Epithelial cell of prostate (primary cell): Measurements from ENCODE around the gene MRPL22.
"Not testable (repeated sequence)": the region's sequence is repeated elsewhere in the genome, so short reads cannot be mapped to it uniquely, and the experiment has no call there.

Source experiments
- DNase-seq: peaks from one replicate; pipeline ENCODE4 v3.0.0-alpha.2; 2011; ENCODE audit warnings: low read depth, low spot score
- H3K27ac ChIP-seq: fragments of 450-650 bp; 2 replicates; pipeline ENCODE4 v1.5.1; 2017; ENCODE audit warnings: mild to moderate bottlenecking

MRPL22 gene

DNA sequence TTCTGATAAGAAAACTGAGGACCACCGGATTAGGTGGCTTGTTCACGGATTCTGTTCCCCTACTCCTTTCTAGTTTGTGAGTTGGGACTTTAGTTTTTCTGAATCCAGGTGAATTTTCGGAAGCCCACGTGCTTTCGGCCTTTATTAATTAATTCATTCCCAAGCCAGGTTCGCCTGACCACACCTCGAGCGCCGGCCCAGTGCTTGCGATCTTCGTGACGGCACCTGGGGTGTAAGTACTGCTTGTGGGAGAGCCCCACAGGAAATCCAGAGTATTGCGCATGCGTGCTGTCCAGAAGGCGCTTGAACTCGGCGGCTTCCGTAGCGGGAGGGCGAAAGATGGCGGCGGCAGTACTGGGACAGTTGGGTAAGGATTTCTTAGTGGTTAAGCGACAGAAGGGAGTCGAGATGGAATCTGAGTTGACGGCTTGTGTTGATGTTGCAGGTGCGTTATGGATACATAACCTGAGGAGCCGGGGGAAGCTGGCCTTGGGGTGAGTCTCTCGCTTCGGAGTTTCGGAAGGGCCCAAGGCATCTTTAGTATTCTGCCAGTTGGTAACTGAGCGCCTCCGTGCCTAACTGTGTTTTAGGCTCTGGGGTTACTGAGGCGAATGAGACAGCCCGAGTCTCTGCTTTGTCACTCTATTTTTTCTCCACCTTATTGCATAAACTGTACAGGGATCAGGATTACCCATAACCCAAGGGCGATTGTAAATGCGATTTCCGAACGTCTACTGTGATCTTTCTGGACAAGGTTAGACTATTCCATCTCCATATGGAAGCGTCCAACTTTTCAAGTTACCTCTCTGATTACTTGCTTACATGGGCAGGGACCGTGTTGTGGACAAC, at the start of gene MRPL22:
TSS of gene MRPL22 (plus strand) at position 302 of the 849 bp plus-strand sequence. CDS start at position 340, 38 bp downstream.
- peak within 1 kb of the TSS; percentile 64 for H3K27ac ChIP-seq
- DNase-seq = peak; percentile 76

- DNase-seq = no peak
- H3K27ac ChIP-seq = no peak overlapping the region
Observed at GRCh38 chr5:154892369-154892771, 48.5 kb upstream of the MRPL22 start.

GRCh38 chr5:154893381-154893780, 47.5 kb upstream of the MRPL22 start:
- no peak for DNase-seq
- H3K27ac ChIP-seq = no peak overlapping the region

GRCh38 chr5:154895606-154896561, 45.0 kb upstream of the MRPL22 start:
- DNase-seq = no peak
- no peak overlapping the region for H3K27ac ChIP-seq

GRCh38 chr5:154896562-154897165, 44.2 kb upstream of the MRPL22 start:
- DNase-seq = no peak
- H3K27ac ChIP-seq = no peak overlapping the region

GRCh38 chr5:154898210-154898609, 42.7 kb upstream of the MRPL22 start:
- DNase-seq = no peak
- no peak overlapping the region for H3K27ac ChIP-seq

GRCh38 chr5:154899151-154899816, 41.6 kb upstream of the MRPL22 start:
- no peak overlapping the region for H3K27ac ChIP-seq
- DNase-seq = no peak

DNA sequence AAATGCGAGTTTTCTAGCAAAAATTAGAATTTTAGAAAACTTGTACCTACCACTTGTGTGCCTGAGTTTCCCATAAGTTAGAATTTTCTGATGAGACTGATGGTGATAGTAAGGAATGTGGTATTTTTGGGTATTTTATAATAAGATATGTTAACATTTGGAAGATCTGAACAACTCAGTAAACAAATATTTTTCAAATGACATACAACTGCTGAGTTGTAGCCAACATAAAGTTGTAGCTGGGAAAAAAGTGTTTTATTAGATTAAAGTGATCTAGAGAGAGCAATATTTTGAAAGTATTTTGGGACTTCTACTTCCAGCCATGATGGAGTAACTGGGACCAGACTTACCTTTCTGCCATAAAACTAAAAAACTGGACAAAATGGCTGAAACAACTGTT, 40.8 kb upstream of the MRPL22 start:
- no peak for DNase-seq
- H3K27ac ChIP-seq = no peak overlapping the region

- DNase-seq = no peak
- H3K27ac ChIP-seq = no peak overlapping the region
Observed at GRCh38 chr5:154901276-154901675, 39.6 kb upstream of the MRPL22 start.

- DNase-seq = no peak
- H3K27ac ChIP-seq = no peak overlapping the region
Observed at GRCh38 chr5:154901913-154902312, 39.0 kb upstream of the MRPL22 start.

GRCh38 chr5:154905601-154906000, 35.3 kb upstream of the MRPL22 start:
- H3K27ac ChIP-seq, DNase-seq: not testable (repeated sequence)

GRCh38 chr5:154916874-154917273, 24.0 kb upstream of the MRPL22 start:
- DNase-seq = no peak

DNA sequence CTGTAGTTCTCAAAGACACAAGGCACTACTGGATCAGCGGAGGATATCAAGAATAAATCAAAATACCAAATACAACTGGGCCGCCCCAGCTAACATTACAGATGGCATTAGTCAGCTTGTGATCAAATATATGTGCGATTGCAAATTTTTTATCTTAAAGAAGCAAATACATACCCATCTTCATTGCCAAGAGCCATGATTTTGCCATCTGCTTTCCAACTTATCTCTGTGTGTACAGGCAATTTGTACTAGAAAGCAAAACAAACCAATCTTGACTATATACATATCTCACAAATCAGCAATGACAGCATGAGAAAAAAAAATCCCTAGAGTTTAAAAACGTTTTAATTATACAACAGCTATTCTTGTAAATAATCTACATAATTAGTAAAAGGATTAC, 23.1 kb upstream of the MRPL22 start:
- no peak for DNase-seq

More at GRCh38 chr5:154916874-154917273, 24.0 kb upstream of the MRPL22 start:
- H3K27ac ChIP-seq = no peak overlapping the region

DNA sequence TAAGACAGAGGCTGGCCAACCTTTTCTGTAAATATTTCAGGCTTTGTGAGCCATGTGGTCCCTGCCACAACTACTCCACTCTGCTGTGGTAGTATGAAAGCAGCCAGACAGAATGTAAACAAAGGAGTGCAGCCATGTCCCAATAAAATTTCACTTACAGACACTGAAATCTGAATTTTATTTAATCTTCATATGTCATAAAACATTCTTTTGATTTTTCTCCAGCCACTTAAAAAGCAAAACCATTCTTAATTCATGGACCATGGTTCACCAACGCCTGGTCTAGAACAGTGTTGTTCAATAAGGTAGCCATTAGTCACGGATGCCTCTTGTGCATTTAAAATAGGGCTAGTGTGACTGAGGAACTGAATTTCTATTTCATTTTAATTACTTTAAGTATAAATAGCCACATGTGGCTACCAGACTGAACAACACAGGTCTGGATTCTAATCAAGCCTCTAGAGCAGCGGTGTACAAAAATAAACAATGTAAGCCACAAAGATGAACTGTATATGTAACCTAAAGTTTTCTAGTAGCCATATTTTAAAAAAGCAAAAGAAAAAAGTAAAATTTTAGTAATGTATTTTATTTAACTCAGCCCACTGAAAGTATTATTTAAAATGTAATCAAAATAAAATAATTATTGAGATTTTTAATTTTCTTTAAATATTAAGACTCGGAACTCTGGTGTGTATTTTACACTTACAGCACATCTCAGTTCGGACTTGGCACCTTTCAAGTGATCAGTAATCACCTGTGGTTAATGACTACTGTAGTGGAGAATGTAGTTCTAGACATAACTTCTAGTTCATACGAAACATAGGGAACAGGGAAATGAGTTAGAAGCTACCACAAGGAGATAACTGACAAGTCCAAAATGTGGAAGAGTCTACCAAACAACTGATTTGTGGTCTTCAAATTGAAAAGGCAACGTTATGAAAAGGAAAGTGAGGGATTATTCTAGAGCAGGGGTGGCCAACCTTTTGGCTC, 17.1 kb upstream of the MRPL22 start:
- H3K27ac ChIP-seq = no peak overlapping the region
- no peak for DNase-seq

More for the DNA sequence above, 23.1 kb upstream of the MRPL22 start:
- H3K27ac ChIP-seq = no peak overlapping the region

DNA sequence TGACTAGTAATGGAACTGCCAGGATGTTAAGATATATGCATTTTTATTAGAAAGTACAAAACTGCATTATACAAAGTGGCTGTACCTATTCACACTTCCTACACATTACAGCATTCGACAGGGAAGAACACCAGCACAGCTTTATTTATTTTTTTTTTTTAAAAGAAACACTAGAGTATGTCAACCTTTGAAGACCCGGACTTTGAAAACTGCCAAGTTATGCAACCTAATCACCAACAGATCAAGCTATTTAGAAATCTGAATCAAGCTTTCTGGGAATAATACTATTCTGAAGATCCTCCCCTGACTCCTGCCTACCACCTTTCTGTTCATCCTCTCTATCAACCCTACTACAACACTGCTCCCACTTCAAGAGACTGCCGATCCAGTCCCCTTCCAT, 7.3 kb upstream of the MRPL22 start:
- H3K27ac ChIP-seq = no peak overlapping the region

GRCh38 chr5:154934881-154935280, 6.0 kb upstream of the MRPL22 start:
- H3K27ac ChIP-seq = no peak overlapping the region
- DNase-seq = no peak

More for the DNA sequence above, 7.3 kb upstream of the MRPL22 start:
- DNase-seq = no peak

DNA sequence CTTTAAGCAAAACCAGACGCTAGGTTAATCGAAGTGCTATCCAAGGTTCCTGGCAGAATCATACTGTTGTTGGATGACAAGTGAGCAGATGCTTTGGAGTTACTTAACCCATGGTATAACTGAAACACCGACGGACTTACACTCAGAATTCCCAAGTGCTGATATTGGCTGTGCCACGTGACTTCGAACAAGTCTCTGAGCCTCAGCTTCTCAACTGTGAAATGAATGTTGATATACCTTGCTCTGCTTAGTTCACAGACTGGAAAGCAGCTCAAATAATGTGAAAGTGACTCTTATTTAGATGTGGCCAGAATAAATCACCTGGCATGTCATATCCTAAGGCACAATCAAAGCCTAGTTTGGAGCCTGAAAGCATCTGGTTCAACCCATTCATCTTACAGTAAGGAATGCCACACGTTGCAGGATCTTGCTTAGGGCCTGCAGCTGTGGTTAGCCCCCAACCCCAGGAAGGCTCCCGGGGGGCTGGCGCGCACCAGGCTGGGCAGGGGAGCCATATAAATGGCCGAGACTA, 3.6 kb upstream of the MRPL22 start:
- DNase-seq = no peak
- no peak overlapping the region for H3K27ac ChIP-seq

DNA sequence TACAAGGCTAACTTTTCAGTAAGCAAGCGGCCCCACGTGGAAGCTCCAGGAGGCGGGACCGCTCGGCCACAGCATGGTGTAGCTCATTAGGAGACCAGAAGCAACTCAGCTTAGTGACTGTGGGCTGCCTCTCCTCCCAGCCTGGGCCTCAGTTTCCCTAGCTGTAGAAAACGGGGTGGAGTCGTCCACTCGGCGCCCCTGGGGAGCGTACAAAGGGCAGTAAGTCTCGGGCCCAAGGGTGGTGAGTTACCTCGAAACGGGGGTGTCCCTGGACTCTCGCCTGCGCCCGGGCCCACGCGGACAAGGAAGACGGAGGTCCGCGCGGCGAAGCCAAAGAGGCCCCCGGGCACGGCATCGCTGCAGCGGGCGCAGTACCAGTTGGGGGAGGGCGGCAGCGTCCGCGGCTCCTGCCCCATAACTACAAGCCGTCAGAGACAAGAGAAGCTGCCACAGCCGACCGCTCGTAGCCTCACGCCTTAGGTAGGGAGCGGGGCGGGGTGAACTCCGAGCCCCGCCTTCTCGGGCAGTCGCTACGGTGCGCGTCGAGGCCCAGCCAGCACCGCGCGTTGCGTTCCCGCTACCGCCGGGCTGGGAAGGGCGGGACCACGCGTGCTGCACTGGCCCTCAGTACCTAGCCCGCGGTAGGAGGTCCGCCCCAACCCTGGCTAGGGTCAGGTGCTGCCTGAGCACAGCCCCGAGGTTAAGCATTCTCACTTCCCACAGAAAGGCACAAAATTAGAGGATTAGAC, 3.0 kb upstream of the MRPL22 start, which contains the start of gene GEMIN5:
TSS of gene GEMIN5 (minus strand) at position 494 of the 749 bp plus-strand sequence. CDS start at position 416, 78 bp downstream.
- DNase-seq = peak; percentile 27
- H3K27ac ChIP-seq = no peak within 1 kb of the TSS
